GM21381 (cell line): ENCODE measurements around the gene P2RX7.

Source experiments
- ATAC-seq: cut with Tn5 transposase; IDR thresholded peaks from one replicate; pipeline ENCODE4 v1.9.1; 2021; ENCODE audit warnings: mild to moderate bottlenecking, moderate library complexity; ENCODE audit not compliant: unreplicated experiment

Gene P2RX7

DNA sequence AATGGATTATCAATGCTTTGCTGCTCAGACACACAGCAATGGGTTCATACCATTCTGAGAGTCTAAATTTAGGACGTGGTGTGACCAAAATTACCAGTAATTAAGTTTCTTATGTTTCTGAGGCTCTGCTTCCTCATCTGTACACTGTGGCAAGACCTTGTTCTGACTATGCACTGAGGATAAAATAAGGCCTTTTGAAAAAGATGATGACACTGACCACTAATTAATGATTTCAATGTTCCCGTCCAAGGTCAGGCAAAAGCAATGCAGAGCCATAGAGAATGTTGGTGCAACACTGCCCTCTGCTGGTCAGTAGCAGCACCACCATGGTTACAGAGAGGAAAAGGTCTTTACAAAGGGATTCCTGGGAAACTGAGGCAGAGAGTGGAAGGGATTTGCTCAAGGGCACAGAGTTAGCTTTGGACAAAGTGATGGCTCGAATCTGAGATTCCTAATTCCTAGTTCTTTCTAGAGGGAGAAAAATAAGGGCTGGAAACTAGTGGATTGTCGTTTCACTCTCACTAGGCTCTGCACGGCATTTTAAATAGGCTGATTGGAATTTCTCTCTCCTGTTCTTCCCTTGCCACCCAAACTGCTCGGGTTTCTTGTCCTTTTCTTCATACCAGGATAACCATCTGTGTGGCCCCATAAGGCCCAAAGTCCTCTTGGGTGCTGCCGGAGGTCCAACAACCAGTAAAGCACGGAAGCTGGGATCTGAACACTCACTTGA, 22.3 kb upstream of the P2RX7 start:
- ATAC-seq: peak; percentile 96

DNA sequence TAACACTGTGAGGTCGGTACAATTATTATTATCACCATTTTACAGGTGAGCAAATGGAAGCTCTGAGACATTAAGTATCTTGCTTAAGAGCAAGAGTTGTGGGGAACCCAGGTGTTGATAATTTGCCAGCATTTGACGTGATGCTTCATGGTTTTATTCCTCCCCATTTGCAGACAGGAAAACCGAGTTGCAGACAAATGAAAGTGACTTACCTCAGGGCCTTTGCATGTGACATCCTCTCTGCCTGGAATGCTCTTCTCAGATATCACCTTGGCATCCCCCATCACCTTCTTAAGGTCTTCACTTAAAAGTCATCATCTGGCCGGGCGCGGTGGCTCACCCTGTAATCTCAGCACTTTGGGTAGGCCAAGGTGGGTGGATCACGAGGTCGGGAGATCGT, 21.0 kb upstream of the P2RX7 start:
- no peak for ATAC-seq

DNA sequence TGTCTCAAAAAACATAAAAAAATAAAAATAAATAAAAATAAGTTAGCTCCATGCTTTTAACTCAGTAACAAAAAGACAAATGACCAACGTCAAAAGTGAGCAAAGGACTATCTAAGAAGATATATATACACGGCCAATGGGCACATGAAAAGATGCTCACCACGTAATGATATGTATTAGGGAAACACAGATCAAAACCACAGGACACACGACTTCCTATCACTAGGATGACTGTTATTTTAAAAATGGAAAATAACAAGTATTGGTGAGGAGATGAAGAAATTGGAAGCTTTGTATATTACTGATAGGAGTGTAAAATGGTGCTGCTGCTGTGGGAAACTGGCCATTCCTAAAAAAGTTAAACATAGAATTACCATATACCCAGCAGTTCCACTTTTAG, 20.2 kb upstream of the P2RX7 start:
- no peak for ATAC-seq

DNA sequence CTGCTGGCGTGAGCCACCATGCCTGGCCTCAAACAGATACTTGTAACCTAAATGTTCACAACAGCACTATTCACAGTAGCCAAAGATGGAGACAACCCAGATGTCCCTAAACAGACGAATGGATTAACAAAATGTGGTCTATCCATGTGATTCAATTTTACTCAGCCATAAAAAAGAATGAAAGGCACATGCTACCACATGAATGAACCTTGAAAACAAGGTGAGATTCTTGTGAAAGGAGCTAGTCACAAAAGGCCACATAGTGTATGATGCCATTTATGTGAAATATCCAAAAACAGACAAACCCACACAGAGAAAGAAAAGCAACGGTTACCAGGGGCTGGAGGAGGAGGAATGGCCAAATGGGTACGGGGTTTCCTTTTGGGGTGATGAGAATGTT, 19.6 kb upstream of the P2RX7 start:
- no peak for ATAC-seq

DNA sequence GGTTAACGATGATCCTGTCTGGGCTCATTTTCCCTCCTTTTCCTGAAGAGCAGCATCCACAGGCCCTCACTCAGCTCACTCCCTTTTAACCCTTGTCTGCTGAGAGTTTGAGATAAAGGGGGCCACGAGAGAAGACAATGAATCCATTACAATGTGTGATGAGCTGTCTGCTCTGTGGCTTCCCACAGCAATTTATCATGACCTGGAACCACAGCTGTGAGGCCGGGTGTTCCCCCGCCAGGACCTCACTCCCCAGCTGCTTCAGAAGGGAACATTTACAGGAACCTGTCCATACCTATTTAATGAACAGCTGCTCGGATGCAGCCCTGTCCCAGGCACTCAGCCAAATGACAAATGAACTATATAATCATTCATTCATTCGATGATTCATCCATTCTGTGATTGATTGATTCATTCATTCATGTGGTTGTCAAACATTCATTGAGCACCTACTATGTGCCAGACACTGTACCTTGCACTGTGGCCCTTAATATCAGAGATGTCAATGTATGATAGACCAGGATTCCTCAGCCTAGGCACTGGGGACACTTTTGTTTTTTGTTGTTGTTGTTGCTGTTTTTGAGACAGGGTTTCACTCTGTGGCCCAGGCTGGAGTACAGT, 18.5 kb upstream of the P2RX7 start:
- ATAC-seq: no peak

DNA sequence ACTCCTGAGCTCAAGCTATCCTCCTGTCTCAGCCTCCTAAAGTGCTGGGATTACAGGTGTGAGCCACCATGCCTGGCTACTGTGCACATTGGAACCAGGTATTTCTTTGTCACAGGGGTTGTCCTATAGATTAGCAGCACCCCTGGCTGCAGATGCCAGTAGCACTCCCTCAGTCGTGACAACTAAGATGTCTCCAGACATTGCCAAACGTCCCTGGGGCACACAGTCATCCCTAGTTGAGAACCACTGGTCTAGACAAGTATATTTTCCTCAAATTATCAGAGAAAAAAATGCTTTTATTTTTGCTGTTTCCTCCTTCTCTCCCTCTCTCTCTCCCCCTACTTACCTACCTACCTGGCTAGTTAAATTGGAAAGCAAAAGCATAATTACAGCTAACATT, 17.9 kb upstream of the P2RX7 start:
- ATAC-seq: no peak

DNA sequence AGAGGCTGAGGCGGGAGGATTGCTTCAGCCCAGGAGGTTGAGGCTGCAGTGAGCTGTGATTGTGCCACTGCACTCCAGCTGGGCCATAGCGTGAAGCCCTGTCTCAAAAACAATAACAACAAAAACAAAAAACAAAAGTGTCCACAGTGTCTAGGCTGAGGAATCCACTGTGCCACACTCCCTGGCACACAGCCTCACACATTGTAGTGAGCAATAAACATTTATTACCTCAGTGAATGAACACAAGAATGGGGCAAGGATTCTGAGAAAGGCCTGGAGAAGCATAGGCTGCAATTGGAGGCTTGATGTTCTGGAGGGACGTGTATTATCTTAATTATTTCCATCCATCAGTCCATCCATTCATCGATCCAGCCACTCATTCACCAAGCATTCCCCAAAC, 17.1 kb upstream of the P2RX7 start:
- ATAC-seq: no peak

DNA sequence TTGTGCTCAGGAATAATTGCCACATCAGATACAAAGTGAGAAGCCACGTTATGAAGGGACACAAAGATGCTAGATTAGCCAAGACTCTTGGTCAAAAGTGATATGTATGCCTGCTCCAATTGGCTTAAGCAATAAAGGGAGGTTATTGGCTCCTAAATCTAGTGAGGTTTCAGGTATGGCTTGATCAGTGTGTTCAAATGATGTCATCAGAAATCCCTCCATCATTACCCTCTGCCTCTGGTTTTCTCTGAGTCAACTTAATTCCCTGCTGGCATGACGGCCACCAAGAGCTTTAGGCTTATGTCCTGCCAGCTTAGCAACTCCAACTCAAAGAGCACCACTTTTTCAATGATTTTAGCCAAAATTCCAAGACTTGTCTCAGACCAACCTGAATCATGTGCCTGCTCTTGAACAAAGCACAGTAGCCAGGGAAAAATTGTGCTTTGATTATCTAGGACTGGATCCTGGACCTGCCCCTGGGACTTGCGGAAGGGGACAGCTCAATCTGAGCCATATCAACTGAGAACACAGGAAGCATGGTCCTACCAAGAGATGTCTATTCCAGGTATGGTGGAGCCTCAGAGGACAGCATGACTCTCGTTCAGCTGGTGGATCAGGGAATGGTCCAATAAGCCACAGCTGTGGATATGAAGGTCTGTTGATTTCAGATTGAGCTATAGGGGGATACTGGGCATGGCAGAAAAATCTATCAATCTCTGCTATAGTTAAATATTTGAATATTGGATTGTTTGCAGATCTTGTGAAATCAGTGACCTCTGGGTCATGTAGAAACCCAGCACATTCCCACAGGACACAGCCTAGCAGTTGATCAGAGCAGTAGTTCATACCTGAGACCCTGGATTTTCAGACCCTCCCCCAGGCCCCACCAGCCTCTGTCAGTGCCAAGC, 16.1 kb upstream of the P2RX7 start:
- ATAC-seq: no peak

DNA sequence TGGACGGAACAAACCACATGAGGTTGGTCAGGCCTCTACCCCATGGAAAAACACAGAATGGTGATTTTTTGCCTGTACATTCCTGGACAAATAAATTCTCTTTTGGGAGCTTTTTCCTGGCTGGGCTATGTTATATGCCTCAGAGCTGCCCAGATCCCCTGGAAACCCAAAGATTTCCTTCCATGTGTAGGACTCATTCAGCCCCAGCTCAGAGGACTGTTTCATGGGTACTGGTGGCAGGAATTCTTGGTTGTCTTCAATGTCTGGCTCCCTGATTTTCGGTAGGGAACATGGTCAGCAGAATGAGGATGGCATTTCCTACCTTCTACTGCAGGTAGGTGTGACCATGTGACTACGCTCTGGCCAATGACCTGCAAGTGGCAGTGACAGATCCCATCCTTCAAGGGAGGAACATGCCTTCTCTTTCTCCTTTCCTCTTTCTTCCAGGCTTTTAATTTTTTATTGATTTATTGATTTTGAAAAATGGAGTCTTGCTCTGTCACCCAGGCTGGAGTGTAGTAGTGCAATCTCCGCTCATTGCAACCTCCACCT, 15.4 kb upstream of the P2RX7 start:
- ATAC-seq: no peak

DNA sequence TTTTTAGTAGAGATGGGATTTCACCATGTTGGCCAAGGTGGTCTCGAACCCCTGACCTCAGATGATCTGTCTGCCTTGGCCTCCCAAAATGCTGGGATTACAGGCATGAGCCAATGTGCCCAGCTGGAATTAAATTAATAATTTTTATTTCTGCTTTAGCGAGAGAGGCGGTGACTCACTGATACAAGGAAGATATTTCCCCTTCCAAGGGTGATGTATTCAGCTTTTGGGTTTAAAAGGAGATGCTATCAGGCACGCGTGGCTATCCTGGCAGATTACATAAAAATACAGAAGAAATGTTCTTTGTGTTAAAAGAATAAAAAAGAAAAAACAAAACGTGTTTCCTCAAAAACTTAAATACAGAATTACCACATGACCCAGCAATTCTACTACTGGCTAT, 12.4 kb upstream of the P2RX7 start:
- no peak for ATAC-seq

DNA sequence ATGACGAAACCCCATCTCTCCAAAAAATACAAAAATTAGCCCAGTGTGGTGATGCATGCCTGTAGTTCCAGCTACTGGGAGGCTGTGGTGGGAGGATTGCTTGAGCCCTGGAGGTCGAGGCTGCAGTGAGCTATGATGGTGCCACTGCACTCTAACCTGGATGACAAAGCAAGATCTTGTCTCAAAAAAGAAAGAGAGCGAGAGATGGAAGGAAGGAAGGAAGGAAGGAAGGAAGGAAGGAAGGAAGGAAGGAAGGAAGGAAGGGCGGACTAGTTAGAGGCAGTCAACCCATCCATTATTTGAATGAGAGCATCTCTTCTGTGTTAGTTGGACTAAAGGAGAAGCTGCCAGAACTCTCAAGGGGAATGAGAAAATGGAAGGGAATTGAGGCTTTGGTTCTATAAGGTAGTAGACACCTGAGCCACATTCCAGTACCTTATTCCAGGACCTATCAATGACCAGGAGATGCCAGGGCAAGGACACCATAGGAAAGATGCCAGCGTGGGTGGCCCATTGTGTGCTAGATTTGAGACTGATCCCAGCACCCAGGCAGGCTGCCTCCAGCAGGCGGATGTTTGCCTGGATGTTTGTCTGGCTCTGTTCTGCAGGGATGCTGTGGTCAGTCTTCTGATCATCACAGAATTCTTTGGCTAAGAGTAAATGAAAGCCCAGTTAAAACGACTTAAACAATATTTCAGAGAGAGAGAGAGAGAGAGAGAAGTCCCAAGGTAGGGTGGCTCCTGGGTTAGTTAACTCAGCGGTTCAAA, 11.5 kb upstream of the P2RX7 start:
- no peak for ATAC-seq

DNA sequence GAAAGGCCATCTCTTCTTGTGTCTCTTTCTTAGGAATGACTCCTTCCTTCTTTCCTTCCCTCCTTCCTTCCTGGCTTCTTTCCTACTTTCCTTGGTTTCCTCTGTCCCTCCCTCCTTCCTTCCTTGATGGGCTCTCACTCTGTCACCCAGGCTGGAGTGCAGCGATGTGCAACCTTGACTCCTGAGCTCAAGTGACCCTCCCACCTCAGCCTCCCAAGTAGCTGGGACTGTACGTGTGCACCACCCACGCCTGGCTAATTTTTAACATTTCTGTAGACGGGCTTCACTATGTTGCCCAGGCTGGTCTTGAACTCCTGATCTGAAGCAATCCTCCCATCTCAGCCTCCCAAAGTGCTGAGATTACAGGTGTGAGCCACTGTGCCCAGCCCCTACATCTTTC, 10.9 kb upstream of the P2RX7 start:
- no peak for ATAC-seq

DNA sequence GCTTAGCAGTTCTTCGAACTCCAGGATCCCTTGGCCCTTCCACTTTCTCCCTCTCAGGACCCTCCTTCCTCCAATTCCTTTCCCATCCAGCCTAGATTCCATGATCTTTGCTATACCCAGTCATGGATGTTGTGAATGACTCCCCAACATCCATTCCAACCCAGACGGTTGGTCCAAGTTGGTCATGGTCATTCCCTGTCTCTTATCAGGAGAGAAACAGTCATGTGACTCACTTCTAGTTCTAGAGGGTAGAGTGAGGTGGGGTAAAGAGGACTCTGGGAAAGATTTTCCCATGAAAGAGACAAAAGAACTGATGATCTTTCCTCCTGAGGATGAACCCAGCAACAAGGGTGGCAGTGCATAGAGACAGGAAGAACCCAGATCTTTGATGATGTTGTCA, 9.2 kb upstream of the P2RX7 start:
- no peak for ATAC-seq

DNA sequence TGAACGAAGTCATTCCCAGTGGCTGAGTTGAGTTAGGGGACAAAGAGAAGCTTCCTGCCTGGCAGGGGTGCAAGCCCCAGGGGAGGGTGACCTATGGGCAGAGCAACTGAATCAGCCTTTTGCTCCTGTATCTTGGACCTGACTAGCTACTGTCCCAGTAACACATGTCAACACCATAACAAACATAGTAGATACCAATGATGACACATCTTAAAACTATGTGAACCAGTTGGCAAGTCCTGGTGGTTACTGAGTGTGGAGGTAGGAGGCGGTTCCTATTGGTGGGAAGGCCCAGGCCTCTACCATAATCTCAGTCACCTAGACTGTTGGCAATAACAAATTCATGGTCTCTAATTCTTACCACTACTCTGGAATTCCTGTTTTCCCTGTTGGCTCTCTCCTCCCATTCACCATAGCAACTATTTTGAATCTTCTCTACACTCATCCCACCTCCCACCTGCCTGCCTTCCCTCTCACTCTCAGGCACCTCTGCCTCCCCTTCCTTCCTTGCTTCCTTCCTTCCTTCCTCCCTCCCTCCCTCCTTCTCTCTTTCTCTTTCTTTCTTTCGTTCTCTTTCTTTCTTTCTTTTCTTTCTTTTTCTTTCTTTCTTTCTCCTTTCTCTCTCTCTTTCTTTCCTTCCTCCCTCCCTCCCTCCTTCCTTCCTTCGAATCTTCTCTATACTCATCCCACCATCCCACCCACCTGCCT, 8.1 kb upstream of the P2RX7 start:
- no peak for ATAC-seq

DNA sequence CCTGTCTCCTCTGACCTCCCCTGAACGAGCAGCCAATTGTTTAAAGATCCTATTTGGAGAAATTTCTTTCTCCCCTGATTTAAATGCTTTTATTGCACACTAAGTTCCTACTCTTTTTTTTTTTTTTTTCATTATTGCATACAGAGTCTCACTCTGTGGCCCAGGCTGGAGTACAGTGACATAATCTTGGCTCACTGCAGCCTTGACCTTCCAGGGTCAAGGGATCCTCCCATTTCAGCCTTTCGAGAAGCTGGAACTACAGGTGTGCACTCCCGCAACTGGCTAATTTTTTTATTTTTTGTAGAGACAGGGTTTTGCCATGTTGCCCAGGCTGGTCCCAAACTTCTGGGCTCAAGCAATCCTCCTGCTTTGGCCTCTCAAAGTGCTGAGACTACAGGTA, 5.2 kb upstream of the P2RX7 start:
- ATAC-seq: no peak

DNA sequence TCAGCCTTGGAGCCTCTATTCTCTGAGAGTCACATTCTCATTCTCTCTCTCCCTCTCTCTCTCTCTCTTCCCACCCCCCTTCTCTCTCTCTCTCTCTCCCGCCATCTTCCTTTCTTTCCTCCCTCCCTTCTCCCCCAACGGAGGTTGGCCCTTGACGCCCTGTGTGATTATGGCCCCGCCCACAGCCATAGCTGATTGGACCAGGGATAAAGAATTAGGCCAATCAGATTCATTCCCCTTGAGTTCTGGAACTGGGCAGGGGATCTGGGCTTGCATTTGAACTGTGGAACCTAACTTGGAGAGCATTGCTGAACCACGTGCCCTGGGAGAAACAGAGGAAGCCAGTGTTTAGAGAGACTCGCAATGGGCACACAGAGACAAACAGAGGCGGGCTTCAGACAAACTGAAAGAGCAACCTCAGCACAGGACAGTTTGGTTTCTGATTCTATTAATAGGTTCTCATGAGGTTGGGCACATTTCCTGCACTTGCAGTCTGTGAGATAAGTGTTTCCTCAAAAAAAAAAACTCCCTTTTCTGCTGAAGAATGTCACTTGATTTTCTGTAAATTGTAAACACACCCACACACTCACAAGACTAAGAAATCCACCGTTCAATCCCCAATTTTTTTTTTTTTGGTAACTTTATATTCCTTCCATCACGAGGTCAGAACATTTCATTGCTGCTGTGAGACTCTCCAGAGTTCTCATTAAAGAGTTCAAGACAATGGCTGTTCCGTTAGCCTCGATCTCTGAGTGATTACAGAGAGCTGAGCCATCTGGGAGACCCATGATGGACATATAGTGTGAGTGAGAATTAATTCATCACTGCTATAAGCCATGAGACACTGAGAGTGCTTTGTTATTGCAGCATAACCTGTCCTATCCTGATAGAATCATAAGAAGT, 3.5 kb upstream of the P2RX7 start:
- ATAC-seq: peak; percentile 77

DNA sequence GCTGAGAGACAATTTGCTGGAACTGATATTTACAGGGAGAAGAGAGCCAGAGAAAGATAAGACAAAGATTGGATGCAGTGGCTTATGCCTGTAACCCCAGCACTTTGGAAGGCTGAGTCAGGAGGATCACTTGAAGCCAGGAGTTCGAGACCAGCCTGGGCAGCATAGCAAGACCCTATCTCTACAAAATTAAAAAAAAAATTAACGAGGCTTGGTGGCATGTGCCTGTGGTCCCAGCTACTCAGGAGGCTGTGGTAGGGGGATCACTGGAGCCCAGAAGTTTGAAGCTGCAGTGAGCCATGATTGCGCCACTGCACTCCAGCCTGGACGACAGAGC, 2.9 kb upstream of the P2RX7 start:
- no peak for ATAC-seq

DNA sequence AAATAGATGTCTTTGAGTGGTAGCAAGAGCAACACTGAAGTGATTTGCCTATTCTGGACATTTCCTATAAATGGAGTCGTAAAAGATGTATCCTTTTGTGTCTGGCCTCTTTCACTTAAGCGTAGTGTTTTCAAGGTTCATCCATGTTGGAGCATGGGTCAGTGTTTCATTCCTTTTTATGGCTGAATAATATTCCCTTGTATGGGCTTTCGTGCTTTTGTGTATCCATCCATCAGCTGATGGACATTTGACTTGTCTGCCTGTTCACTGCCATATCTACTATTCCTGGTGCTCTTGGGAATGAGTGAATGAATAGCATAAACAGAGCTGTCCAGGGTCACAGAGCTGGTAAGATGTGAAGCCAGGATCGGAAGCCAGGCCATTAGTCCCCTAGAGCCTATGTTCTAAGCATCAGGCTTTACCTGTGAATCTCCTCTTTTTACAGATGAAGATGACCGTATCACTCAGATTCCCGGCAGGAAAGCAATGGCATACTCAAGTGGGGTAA, 1.8 kb upstream of the P2RX7 start:
- ATAC-seq: no peak

DNA sequence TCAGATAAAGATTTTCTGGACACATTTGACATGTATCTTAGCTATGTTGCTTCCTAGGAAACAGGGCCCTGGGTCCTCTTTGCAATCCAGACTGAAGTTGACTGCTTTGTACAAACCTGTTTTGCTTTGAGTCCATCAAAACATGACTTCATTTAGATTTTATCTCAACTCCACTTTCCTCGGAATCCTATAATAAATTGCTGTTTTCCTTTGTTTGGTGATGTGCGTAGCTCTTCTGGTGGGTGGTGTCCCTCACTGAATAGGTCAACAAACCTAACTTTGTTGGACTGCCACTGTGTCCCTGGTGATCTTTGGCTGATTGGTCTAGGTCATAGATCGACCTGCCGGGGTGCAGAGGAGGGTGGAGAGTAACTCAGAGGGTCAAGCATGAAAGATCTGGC, 735 bp upstream of the P2RX7 start:
- ATAC-seq: no peak
